CD4-positive, CD25-positive, alpha-beta regulatory T cell (primary cell): ENCODE data around the gene DUS1L. TPM values are rescaled to one million over a fixed set of nuclear protein-coding genes. Genes with fewer than 3 reads are reported as not detected.
A peak's percentile ranks its signal among the peaks of the same experiment; 100 is the strongest.
"Not testable (repeated sequence)": the region's sequence is repeated elsewhere in the genome, so short reads cannot be mapped to it uniquely, and the experiment has no call there.

Experiments
- ATAC-seq, 2 donors: fragments of 150-1000 bp; cut with Tn5 transposase; one replicate each; pipeline ENCODE4 v1.10.0; 2021; ENCODE audit warnings: low read depth in 2 of 2, moderate number of reproducible peaks in 2 of 2, moderate library complexity in 1 of 2
- DNase-seq, 3 donors: peaks; one replicate each; pipeline versions ENCODE4 v3.0.0 to v3.0.0-alpha.2; 2012 to 2022; ENCODE audit warnings: mixed read lengths in 1 of 3
- H3K27ac ChIP-seq: one replicate; pipeline ENCODE4 v1.7.0; 2013; ENCODE audit warnings: mild to moderate bottlenecking, low read length; ENCODE audit not compliant: insufficient read depth, poor library complexity, severe bottlenecking
- H3K27me3 ChIP-seq: one replicate; pipeline ENCODE4 v1.7.0; 2013; ENCODE audit warnings: low read length; ENCODE audit not compliant: control insufficient read depth, insufficient read depth
- H3K36me3 ChIP-seq: one replicate; pipeline ENCODE4 v1.7.0; 2013; ENCODE audit warnings: mild to moderate bottlenecking, low read length, moderate library complexity; ENCODE audit not compliant: control insufficient read depth, insufficient read depth
- H3K4me1 ChIP-seq: 2 replicates; pipeline ENCODE4 v1.7.0; 2013; ENCODE audit warnings: mild to moderate bottlenecking, low read length; ENCODE audit not compliant: insufficient read depth, control insufficient read depth, poor library complexity, severe bottlenecking
- H3K4me3 ChIP-seq: one replicate; pipeline ENCODE4 v1.7.0; 2013; ENCODE audit warnings: low read depth, mild to moderate bottlenecking, low read length, moderate library complexity
- H3K9me3 ChIP-seq, 2 experiments: 1 replicate in 1 of 2; 2 replicates in 1 of 2; pipeline ENCODE4 v1.7.0; 2013; ENCODE audit warnings: low read length in 2 of 2, mild to moderate bottlenecking in 1 of 2, moderate library complexity in 1 of 2; ENCODE audit not compliant: control insufficient read depth in 2 of 2
- H3K27ac Mint-ChIP-seq, 3 donors: one replicate each; pipeline ENCODE4 v1.8.0; 2020 to 2022; ENCODE audit warnings: mild to moderate bottlenecking in 3 of 3, mixed read lengths in 3 of 3, moderate library complexity in 2 of 3
- H3K27me3 Mint-ChIP-seq: one replicate; pipeline ENCODE4 v1.8.0; 2022; ENCODE audit warnings: mild to moderate bottlenecking, mixed read lengths
- H3K36me3 Mint-ChIP-seq: one replicate; pipeline ENCODE4 v1.8.0; 2020; ENCODE audit warnings: mixed read lengths
- H3K4me1 Mint-ChIP-seq, 4 donors: one replicate each; pipeline ENCODE4 v1.8.0; 2020 to 2022; ENCODE audit warnings: mixed read lengths in 4 of 4, mild to moderate bottlenecking in 1 of 4
- H3K4me3 Mint-ChIP-seq, 4 donors: one replicate each; pipeline ENCODE4 v1.8.0; 2020 to 2022; ENCODE audit warnings: mild to moderate bottlenecking in 4 of 4, mixed read lengths in 4 of 4, moderate library complexity in 3 of 4
- H3K9me3 Mint-ChIP-seq, 7 donors: one replicate each; pipeline ENCODE4 v1.8.0; 2020 to 2022; ENCODE audit warnings: mixed read lengths in 7 of 7, mild to moderate bottlenecking in 3 of 7, moderate library complexity in 2 of 7
- polyA plus RNA-seq, 4 donors: library from polyadenylated mRNA; unstranded; fragments of 300-500 nt; fragmentation: Illumina TruSeq; gene quantifications; one replicate each; pipeline ENCODE4 v1.2.3, GENCODE V29; 2021
- total RNA-seq: library from RNA; stranded (reverse); gene quantifications from one replicate; pipeline ENCODE4 v1.2.3, GENCODE V29; 2022

DUS1L gene
- total and polyA plus RNA-seq, 5 donors from 2014 or later = 49.3 to 128 (median 69.5) TPM

GRCh38 chr17:82039695-82040299 lies 25.8 kb downstream of the DUS1L start:
- H3K4me3 ChIP-seq = no peak overlapping the region
- H3K27me3 ChIP-seq = no peaks in the 10 kb centered on the region
- peaks cover 23% of the 10 kb centered on the region for H3K4me1 ChIP-seq
- H3K4me1 Mint-ChIP-seq = peaks cover 5 to 28% (median 13%) of the 10 kb centered on the region in 4 donors
- peak overlapping the region in 1 of 3 donors; percentile 81 for H3K27ac Mint-ChIP-seq
- no peaks in the 10 kb centered on the region for H3K36me3 ChIP-seq
- DNase-seq (no peak), ATAC-seq (no peak)
- no peaks in the 10 kb centered on the region for H3K9me3 ChIP-seq
- peaks cover 5% of the 10 kb centered on the region for H3K36me3 Mint-ChIP-seq
- H3K4me3 Mint-ChIP-seq = peak overlapping the region in 2 of 4 donors; percentile 63 to 79
- H3K27me3 Mint-ChIP-seq = no peaks in the 10 kb centered on the region
- no peak overlapping the region for H3K27ac ChIP-seq
- no peaks in the 10 kb centered on the region for H3K9me3 Mint-ChIP-seq

GRCh38 chr17:82038796-82039409 lies 26.7 kb downstream of the DUS1L start:
- H3K9me3 Mint-ChIP-seq = not testable (repeated sequence)

GRCh38 chr17:82037889-82038195 lies 27.8 kb downstream of the DUS1L start:
- Histone ChIP-seq H3K27ac (peak overlapping the region; percentile 86), H3K4me3 (peak overlapping the region; percentile 78)
- no peaks in the 10 kb centered on the region for H3K9me3 Mint-ChIP-seq

More at GRCh38 chr17:82038796-82039409, 26.7 kb downstream of the DUS1L start:
- Mint-ChIP-seq H3K27ac (peak overlapping the region in 2 of 3 donors; percentile 67 to 81), H3K4me3 (peak overlapping the region in 3 of 4 donors; percentile 63 to 79 (median 69)), H3K4me1 (peaks cover 5 to 28% (median 13%) of the 10 kb centered on the region in 4 donors)
- H3K27ac ChIP-seq, H3K9me3 ChIP-seq, H3K4me3 ChIP-seq, H3K36me3 Mint-ChIP-seq, H3K27me3 ChIP-seq, H3K27me3 Mint-ChIP-seq, H3K36me3 ChIP-seq, ATAC-seq: not testable (repeated sequence)
- DNase-seq = peak in 1 of 3 donors; percentile 39
- peaks cover 23% of the 10 kb centered on the region for H3K4me1 ChIP-seq

GRCh38 chr17:82037092-82037888 lies 28.3 kb downstream of the DUS1L start, which contains the start of gene DCXR:
Gene DCXR (minus strand): TSS chr17:82037697. CDS start chr17:82037682, 15 bp downstream.
- Mint-ChIP-seq H3K27me3 (no peaks in the 10 kb centered on the region), H3K36me3 (peaks cover 5% of the 10 kb centered on the region), H3K27ac (peak within 1 kb of the TSS; percentile 64 to 91 (median 87)), H3K9me3 (no peaks in the 10 kb centered on the region), H3K4me3 (peak within 1 kb of the TSS; percentile 84 to 95 (median 91)), H3K4me1 (peaks cover 5 to 30% (median 13%) of the 10 kb centered on the region in 4 donors)
- H3K36me3 ChIP-seq = no peaks in the 10 kb centered on the region
- DNase-seq = peak; percentile 94 to 98 (median 96)
- H3K4me3 ChIP-seq = peak within 1 kb of the TSS; percentile 78
- H3K4me1 ChIP-seq = peaks cover 23% of the 10 kb centered on the region
- ATAC-seq = peak; percentile 92 to 94
- no peaks in the 10 kb centered on the region for H3K9me3 ChIP-seq
- H3K27ac ChIP-seq = peak within 1 kb of the TSS; percentile 86
- H3K27me3 ChIP-seq = no peaks in the 10 kb centered on the region

More at GRCh38 chr17:82037889-82038195, 27.8 kb downstream of the DUS1L start:
- H3K27me3 Mint-ChIP-seq = no peaks in the 10 kb centered on the region
- peaks cover 5 to 29% (median 13%) of the 10 kb centered on the region in 4 donors for H3K4me1 Mint-ChIP-seq
- no peak for DNase-seq
- peaks cover 23% of the 10 kb centered on the region for H3K4me1 ChIP-seq
- H3K4me3 Mint-ChIP-seq = peak overlapping the region; percentile 84 to 95 (median 91)
- H3K9me3 ChIP-seq = no peaks in the 10 kb centered on the region
- no peaks in the 10 kb centered on the region for H3K27me3 ChIP-seq
- ATAC-seq = no peak
- H3K36me3 Mint-ChIP-seq = peaks cover 5% of the 10 kb centered on the region
- no peaks in the 10 kb centered on the region for H3K36me3 ChIP-seq
- H3K27ac Mint-ChIP-seq = peak overlapping the region; percentile 64 to 91 (median 87)

- Histone ChIP-seq H3K36me3 (no peaks in the 10 kb centered on the region), H3K9me3 (no peaks in the 10 kb centered on the region), H3K4me3 (peak overlapping the region; percentile 44), H3K27me3 (no peaks in the 10 kb centered on the region), H3K27ac (peak overlapping the region; percentile 86), H3K4me1 (peaks cover 27% of the 10 kb centered on the region)
- DNase-seq = peak in 1 of 3 donors; percentile 18
- Mint-ChIP-seq H3K27me3 (no peaks in the 10 kb centered on the region), H3K36me3 (peaks cover 5% of the 10 kb centered on the region), H3K4me3 (peak overlapping the region in 3 of 4 donors; percentile 75 to 93 (median 77)), H3K4me1 (peaks cover 5 to 30% (median 13%) of the 10 kb centered on the region in 4 donors), H3K9me3 (no peaks in the 10 kb centered on the region), H3K27ac (no peak overlapping the region)
- ATAC-seq = no peak
Observed at GRCh38 chr17:82036634-82037091, 28.9 kb downstream of the DUS1L start.

- Histone ChIP-seq H3K9me3 (no peaks in the 10 kb centered on the region), H3K27ac (peak overlapping the region; percentile 86), H3K36me3 (no peaks in the 10 kb centered on the region), H3K4me3 (peak overlapping the region; percentile 44), H3K27me3 (no peaks in the 10 kb centered on the region), H3K4me1 (peaks cover 29% of the 10 kb centered on the region)
- Mint-ChIP-seq H3K36me3 (peaks cover 5% of the 10 kb centered on the region), H3K4me3 (peak overlapping the region; percentile 75 to 93 (median 84)), H3K27me3 (no peaks in the 10 kb centered on the region), H3K4me1 (peaks cover 5 to 30% (median 13%) of the 10 kb centered on the region in 4 donors), H3K27ac (peak overlapping the region in 1 of 3 donors; percentile 36), H3K9me3 (no peaks in the 10 kb centered on the region)
- no peak for DNase-seq
- no peak for ATAC-seq
Observed at GRCh38 chr17:82035956-82036633, 29.5 kb downstream of the DUS1L start.

- no peaks in the 10 kb centered on the region for H3K27me3 Mint-ChIP-seq
- H3K27ac Mint-ChIP-seq = peak overlapping the region in 2 of 3 donors; percentile 24 to 58
- no peaks in the 10 kb centered on the region for H3K36me3 ChIP-seq
- peak overlapping the region; percentile 76 to 93 (median 92) for H3K4me3 Mint-ChIP-seq
- no peak overlapping the region for H3K27ac ChIP-seq
- no peaks in the 10 kb centered on the region for H3K27me3 ChIP-seq
- no peak for ATAC-seq
- H3K36me3 Mint-ChIP-seq = peaks cover 5% of the 10 kb centered on the region
- no peak overlapping the region for H3K4me3 ChIP-seq
- H3K9me3 ChIP-seq = no peaks in the 10 kb centered on the region
- peaks cover 35% of the 10 kb centered on the region for H3K4me1 ChIP-seq
- no peaks in the 10 kb centered on the region for H3K9me3 Mint-ChIP-seq
- peaks cover 5 to 31% (median 13%) of the 10 kb centered on the region in 4 donors for H3K4me1 Mint-ChIP-seq
- no peak for DNase-seq
Observed at GRCh38 chr17:82035488-82035887, 30.1 kb downstream of the DUS1L start.
